Measurements from ENCODE around the gene PTPRK.

The PTPRK gene

DNA sequence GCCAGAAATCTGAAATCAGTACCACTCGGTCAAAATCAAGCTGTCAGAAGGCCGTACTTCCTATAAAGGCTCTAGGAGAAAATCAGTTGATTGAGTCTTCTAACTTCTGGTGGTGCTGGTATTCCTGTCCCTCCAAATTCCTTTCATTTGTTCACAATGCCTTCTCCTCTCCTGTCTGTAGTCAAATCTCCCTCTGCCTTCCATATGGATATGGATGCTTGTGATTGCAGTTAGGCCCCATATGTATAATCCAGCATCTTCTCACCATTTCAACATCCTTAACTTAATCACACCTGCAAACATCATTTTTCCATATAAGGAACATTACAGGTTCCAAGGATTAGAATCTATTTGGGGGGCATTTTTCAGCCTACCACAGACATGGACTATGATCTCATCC is 331.7 kb downstream of the PTPRK start:
- no peaks in the 10 kb centered on the region for H3K4me1 Mint-ChIP-seq
- peaks cover 8% of the 10 kb centered on the region for H3K36me3 Mint-ChIP-seq (ENCODE audit: low read depth)
- no peak overlapping the region for H3K27ac Mint-ChIP-seq
- H3K9me3 Mint-ChIP-seq: no peaks in the 10 kb centered on the region
- no peaks in the 10 kb centered on the region for H3K27me3 Mint-ChIP-seq (ENCODE audit: low read depth)
- TF ChIP-seq, protein P1, sequence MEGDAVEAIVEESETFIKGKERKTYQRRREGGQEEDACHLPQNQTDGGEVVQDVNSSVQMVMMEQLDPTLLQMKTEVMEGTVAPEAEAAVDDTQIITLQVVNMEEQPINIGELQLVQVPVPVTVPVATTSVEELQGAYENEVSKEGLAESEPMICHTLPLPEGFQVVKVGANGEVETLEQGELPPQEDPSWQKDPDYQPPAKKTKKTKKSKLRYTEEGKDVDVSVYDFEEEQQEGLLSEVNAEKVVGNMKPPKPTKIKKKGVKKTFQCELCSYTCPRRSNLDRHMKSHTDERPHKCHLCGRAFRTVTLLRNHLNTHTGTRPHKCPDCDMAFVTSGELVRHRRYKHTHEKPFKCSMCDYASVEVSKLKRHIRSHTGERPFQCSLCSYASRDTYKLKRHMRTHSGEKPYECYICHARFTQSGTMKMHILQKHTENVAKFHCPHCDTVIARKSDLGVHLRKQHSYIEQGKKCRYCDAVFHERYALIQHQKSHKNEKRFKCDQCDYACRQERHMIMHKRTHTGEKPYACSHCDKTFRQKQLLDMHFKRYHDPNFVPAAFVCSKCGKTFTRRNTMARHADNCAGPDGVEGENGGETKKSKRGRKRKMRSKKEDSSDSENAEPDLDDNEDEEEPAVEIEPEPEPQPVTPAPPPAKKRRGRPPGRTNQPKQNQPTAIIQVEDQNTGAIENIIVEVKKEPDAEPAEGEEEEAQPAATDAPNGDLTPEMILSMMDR (IDR thresholded peaks at IDR 0.05; ENCODE audit: unreplicated experiment in 3 of 3): no peak
- no peak overlapping the region for H3K4me3 Mint-ChIP-seq

DNA sequence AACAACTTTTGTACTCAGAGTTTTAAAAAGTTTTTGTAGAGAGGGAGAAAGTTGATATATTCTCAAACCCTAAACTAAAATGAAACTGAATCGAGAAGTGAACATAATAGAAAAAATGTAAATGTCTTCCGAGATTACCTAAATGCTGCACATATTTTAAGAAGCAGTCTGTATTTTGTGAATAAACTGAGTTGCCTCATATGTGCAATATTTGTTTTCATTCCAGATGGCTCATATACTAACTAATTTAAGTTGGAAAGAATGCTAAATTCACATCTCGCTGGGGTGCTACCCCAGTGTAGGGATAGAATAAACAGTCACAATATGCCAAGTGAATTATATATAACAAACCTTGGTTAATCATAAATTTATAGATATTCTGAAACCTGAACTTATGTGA is 333.7 kb downstream of the PTPRK start:
- Mint-ChIP-seq H3K4me1 (no peaks in the 10 kb centered on the region), H3K27ac (no peak overlapping the region), H3K4me3 (no peak overlapping the region), H3K27me3 (ENCODE audit: low read depth) (no peaks in the 10 kb centered on the region), H3K36me3 (ENCODE audit: low read depth) (peaks cover 18% of the 10 kb centered on the region), H3K9me3 (no peaks in the 10 kb centered on the region)
- TF ChIP-seq, protein P1 (IDR thresholded peaks at IDR 0.05; ENCODE audit: unreplicated experiment in 3 of 3): no peak

DNA sequence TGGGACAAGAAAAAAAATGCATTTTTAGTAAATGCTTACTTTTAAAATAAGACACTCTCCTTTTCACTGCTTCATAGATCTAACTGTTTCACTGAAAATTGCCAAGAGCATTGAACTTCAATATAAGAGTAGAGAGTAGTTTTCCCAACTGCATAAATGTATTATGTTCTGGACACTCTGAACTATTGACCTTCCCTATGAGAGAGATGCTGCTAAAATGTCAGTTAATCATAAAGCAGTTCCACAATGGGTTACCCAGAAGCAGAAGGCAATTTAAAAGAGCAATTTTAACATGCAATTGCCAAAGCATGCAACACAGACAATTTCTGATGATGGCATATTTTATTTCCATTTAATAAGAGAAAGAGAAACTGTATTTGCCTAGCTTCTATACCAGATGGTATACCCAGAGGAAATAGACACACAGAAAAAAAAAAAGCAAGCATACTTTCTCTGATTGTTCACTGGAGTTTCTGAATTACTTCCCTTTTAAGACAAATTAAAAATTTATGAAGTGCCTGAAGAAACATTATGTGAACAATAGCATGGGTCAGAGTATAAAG is 340.4 kb downstream of the PTPRK start:
- Mint-ChIP-seq H3K36me3 (ENCODE audit: low read depth) (peaks cover 18% of the 10 kb centered on the region), H3K27me3 (ENCODE audit: low read depth) (no peaks in the 10 kb centered on the region), H3K9me3 (no peaks in the 10 kb centered on the region), H3K4me3 (no peak overlapping the region), H3K27ac (no peak overlapping the region), H3K4me1 (no peaks in the 10 kb centered on the region)
- TF ChIP-seq, protein P1 (IDR thresholded peaks at IDR 0.05; ENCODE audit: unreplicated experiment in 3 of 3): no peak

DNA sequence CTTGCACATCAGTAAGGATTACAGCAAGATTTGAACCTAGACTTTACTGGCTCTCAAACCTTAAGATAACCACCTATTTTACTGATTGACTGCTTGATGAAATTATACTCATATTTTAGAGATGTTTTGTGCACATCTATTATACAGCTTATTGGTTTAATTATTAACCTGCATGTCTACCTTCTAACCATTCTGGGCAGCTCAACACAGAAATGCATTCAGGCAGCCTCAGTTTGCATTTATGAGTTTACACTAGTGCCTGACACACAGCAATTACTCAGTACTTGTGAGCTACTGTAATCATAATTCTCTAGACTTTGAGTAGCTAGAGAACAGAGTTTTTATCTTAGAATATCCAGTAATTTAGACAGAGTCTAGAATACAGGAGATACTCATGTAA is 345.7 kb downstream of the PTPRK start:
- TF ChIP-seq, protein P1 (IDR thresholded peaks at IDR 0.05; ENCODE audit: unreplicated experiment in 3 of 3): no peak
- no peak overlapping the region for H3K4me3 Mint-ChIP-seq
- H3K36me3 Mint-ChIP-seq (ENCODE audit: low read depth): no peaks in the 10 kb centered on the region
- H3K4me1 Mint-ChIP-seq: peaks cover 5% of the 10 kb centered on the region
- no peak overlapping the region for H3K27ac Mint-ChIP-seq
- H3K9me3 Mint-ChIP-seq: no peaks in the 10 kb centered on the region
- no peaks in the 10 kb centered on the region for H3K27me3 Mint-ChIP-seq (ENCODE audit: low read depth)

DNA sequence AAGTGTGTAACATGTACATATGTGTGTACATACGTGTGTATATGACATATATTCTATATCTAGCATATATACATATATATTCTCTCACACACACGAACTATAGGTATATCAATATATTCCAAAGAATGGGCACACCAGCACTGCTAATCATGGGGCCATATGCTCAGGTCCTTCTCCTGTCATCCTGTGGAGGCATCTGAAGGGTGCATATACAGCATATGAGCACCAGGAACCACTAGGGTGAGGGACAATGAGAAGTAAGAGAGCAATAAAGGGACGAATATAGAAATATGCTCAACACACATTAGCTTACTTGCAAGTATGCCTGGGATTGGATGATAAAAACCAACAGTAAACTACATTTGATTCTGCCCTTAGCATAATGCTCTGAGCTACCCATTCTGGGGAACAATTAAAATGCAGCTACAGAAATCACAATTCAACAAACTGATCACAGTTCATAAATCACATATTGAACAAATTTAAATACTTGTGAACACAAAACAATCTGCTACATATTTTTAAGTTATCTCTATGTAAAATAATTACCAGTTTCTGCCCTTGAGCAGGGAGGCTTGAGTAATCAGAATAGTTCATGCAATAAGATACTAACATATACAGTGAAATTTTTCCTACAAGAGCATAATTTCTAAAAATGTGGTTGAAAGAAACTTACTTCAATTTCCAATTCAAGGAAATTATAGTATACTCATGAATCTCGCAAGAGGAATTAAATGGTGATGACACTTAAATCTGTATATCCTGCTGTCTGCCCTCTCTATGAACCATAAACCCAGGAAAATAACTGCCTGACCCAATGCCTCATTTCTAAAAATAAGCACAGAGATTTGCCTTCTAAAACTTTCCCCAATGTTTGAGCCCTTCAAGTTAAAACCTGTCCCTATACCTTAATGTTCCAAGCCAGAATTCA is 347.4 kb downstream of the PTPRK start:
- TF ChIP-seq, protein P1 (IDR thresholded peaks at IDR 0.05; ENCODE audit: unreplicated experiment in 3 of 3): no peak
- H3K4me3 Mint-ChIP-seq: no peak overlapping the region
- H3K27ac Mint-ChIP-seq: no peak overlapping the region
- H3K9me3 Mint-ChIP-seq: no peaks in the 10 kb centered on the region
- no peaks in the 10 kb centered on the region for H3K27me3 Mint-ChIP-seq (ENCODE audit: low read depth)
- H3K4me1 Mint-ChIP-seq: peaks cover 5% of the 10 kb centered on the region
- no peaks in the 10 kb centered on the region for H3K36me3 Mint-ChIP-seq (ENCODE audit: low read depth)

All from nephron (organoid).